PFSK-1 (cell line): ENCODE data around the gene ARL15.

Source experiments
- FOXP2 ChIP-seq: optimal IDR thresholded peaks from 2 replicates; pipeline ENCODE3; 2011; ENCODE audit warnings: borderline replicate concordance, control low read depth, inconsistent platforms; ENCODE audit not compliant: insufficient read depth; ENCODE audit errors: extremely low read length, extremely low read depth
- POLR2AphosphoS5 ChIP-seq: IDR thresholded peaks from 2 replicates; pipeline ENCODE4 v1.6.1; 2012; ENCODE audit warnings: low read depth, mild to moderate bottlenecking, control low read depth, low read length, moderate library complexity
- SIN3A ChIP-seq: IDR thresholded peaks from 2 replicates; pipeline ENCODE4 v1.6.1; 2012; ENCODE audit warnings: mild to moderate bottlenecking, low read length, moderate library complexity, borderline replicate concordance; ENCODE audit not compliant: insufficient read depth
- TAF1 ChIP-seq: IDR thresholded peaks from 2 replicates; pipeline ENCODE4 v1.6.1; 2012; ENCODE audit warnings: low read length, control low read depth, borderline replicate concordance; ENCODE audit not compliant: insufficient read depth
- TF ChIP-seq, protein P1 (sequence below), 2 experiments: IDR thresholded peaks; 2 replicates each; pipeline versions ENCODE4 v1.6.1 to v1.8.0; 2011 to 2012; ENCODE audit warnings: low read depth in 2 of 2, low read length in 2 of 2, control low read depth in 1 of 2, inconsistent platforms in 1 of 2, mild to moderate bottlenecking in 1 of 2, moderate library complexity in 1 of 2; ENCODE audit not compliant: insufficient read depth in 1 of 2

Gene ARL15

GRCh38 chr5:53882006-53882675 lies 428.2 kb downstream of the ARL15 start:
- TF ChIP-seq, protein P1, sequence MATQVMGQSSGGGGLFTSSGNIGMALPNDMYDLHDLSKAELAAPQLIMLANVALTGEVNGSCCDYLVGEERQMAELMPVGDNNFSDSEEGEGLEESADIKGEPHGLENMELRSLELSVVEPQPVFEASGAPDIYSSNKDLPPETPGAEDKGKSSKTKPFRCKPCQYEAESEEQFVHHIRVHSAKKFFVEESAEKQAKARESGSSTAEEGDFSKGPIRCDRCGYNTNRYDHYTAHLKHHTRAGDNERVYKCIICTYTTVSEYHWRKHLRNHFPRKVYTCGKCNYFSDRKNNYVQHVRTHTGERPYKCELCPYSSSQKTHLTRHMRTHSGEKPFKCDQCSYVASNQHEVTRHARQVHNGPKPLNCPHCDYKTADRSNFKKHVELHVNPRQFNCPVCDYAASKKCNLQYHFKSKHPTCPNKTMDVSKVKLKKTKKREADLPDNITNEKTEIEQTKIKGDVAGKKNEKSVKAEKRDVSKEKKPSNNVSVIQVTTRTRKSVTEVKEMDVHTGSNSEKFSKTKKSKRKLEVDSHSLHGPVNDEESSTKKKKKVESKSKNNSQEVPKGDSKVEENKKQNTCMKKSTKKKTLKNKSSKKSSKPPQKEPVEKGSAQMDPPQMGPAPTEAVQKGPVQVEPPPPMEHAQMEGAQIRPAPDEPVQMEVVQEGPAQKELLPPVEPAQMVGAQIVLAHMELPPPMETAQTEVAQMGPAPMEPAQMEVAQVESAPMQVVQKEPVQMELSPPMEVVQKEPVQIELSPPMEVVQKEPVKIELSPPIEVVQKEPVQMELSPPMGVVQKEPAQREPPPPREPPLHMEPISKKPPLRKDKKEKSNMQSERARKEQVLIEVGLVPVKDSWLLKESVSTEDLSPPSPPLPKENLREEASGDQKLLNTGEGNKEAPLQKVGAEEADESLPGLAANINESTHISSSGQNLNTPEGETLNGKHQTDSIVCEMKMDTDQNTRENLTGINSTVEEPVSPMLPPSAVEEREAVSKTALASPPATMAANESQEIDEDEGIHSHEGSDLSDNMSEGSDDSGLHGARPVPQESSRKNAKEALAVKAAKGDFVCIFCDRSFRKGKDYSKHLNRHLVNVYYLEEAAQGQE (IDR thresholded peaks at IDR 0.05; ENCODE audit: insufficient read depth in 1 of 2, low read depth in 2 of 2, low read length in 2 of 2), result no peak
- TF ChIP-seq SIN3A, result no peak
- TF ChIP-seq POLR2AphosphoS5, result no peak
- no peak for TF ChIP-seq TAF1
- TF ChIP-seq FOXP2, result no peak

GRCh38 chr5:53879708-53880323 lies 430.6 kb downstream of the ARL15 start:
- TF ChIP-seq TAF1 (no peak), FOXP2 (no peak), SIN3A (no peak), POLR2AphosphoS5 (no peak)
- TF ChIP-seq, protein P1 (IDR thresholded peaks at IDR 0.05; ENCODE audit: insufficient read depth in 1 of 2, low read depth in 2 of 2, low read length in 2 of 2), result no peak

DNA sequence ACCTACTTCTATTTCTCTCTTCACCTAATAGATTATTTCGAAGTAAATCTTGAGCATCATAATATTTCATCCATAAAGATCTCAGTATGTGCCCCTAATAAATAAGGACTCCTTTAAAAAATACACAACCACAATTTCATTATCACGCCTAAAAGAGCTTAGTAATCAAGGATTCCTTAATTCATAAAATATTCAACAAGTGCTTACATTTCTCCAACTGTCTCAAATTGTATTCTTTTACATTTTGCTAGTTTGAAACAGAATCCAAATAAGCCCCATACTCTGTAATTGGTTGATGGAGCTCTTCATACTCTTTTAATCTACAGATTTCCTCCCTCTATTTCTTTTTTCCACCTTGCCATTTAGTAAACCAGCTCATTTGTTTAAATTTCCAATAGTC lies 432.4 kb downstream of the ARL15 start:
- TF ChIP-seq POLR2AphosphoS5 (no peak), SIN3A (no peak), TAF1 (no peak), FOXP2 (no peak)
- TF ChIP-seq, protein P1 (IDR thresholded peaks at IDR 0.05; ENCODE audit: insufficient read depth in 1 of 2, low read depth in 2 of 2, low read length in 2 of 2), result no peak

- TF ChIP-seq TAF1 (no peak), FOXP2 (no peak), SIN3A (no peak), POLR2AphosphoS5 (no peak)
- TF ChIP-seq, protein P1 (IDR thresholded peaks at IDR 0.05; ENCODE audit: insufficient read depth in 1 of 2, low read depth in 2 of 2, low read length in 2 of 2), result no peak
These were observed 433.1 kb downstream of the ARL15 start for GRCh38 chr5:53877243-53877642.
